Measurements from ENCODE around the gene OCA2. TPM values are rescaled to one million over a fixed set of nuclear protein-coding genes. Genes with fewer than 3 reads are reported as not detected.

Gene OCA2
- polyA plus RNA-seq, 1 donor (not counting 4 experiments of a cell fraction or from before 2014, with no cell fraction given) = 0.05 TPM

DNA sequence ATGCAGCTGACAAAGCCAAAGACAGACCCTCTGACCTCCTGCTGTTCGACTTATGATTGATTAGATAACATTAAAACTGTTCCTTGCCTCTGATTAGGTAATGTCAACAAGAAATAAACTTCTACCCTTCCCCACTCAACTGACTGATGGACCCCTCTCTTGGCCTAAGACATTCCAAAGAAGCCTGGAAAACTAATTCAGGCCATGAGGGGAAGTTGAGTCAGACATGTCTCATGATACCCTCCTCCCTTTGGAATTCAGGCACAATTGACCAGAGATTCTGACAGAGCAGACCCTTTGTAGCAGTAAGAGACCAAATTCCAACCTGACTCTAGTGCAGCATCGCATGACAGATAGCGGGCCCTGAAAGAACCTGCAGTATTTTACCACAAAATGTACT is 354.5 kb downstream of the OCA2 start:
- H3K9me1 ChIP-seq (ENCODE audit: control insufficient read depth, extremely low read depth, insufficient read depth, low read length) = no peaks in the 10 kb centered on the region
- no peaks in the 10 kb centered on the region for H3K27me3 ChIP-seq (ENCODE audit: control insufficient read depth, extremely low read depth, insufficient read depth, low read length)
- no peak overlapping the region for H3K4me3 ChIP-seq (ENCODE audit: control insufficient read depth in 2 of 3, extremely low read depth in 1 of 3, insufficient read depth in 2 of 3, low read depth in 1 of 3, low read length in 3 of 3)
- TF ChIP-seq EZH2 (IDR thresholded peaks at IDR 0.05; ENCODE audit: low read length) = no peak
- TF ChIP-seq, protein P1, sequence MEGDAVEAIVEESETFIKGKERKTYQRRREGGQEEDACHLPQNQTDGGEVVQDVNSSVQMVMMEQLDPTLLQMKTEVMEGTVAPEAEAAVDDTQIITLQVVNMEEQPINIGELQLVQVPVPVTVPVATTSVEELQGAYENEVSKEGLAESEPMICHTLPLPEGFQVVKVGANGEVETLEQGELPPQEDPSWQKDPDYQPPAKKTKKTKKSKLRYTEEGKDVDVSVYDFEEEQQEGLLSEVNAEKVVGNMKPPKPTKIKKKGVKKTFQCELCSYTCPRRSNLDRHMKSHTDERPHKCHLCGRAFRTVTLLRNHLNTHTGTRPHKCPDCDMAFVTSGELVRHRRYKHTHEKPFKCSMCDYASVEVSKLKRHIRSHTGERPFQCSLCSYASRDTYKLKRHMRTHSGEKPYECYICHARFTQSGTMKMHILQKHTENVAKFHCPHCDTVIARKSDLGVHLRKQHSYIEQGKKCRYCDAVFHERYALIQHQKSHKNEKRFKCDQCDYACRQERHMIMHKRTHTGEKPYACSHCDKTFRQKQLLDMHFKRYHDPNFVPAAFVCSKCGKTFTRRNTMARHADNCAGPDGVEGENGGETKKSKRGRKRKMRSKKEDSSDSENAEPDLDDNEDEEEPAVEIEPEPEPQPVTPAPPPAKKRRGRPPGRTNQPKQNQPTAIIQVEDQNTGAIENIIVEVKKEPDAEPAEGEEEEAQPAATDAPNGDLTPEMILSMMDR (optimal IDR thresholded peaks at IDR 0.05 in 1 of 3, IDR thresholded peaks at IDR 0.05 in 1 of 3, conservative IDR thresholded peaks at IDR 0.05 in 1 of 3; ENCODE audit: extremely low read depth in 1 of 3, insufficient read depth in 2 of 3, low read length in 3 of 3) = no peak
- H2AFZ ChIP-seq (ENCODE audit: control insufficient read depth, low read length) = no peak overlapping the region
- H3K27ac ChIP-seq (ENCODE audit: control insufficient read depth, insufficient read depth, low read length) = no peak overlapping the region
- H3K4me2 ChIP-seq (ENCODE audit: control insufficient read depth, extremely low read depth, insufficient read depth, low read depth, low read length) = no peak overlapping the region
- no peaks in the 10 kb centered on the region for H4K20me1 ChIP-seq (ENCODE audit: control insufficient read depth, extremely low read depth, insufficient read depth, low read length)
- H3K4me1 ChIP-seq (ENCODE audit: control insufficient read depth, extremely low read depth, insufficient read depth, low read length) = no peaks in the 10 kb centered on the region
- FAIRE-seq (no peak), DNase-seq (ENCODE audit: low read depth, low spot score) (no peak)
- dilution Hi-C loops (cut with MboI; ENCODE audit: extremely low pct_ligation_motif_present, low sequenced_read_pairs) = no loop called here
- no peaks in the 10 kb centered on the region for H3K79me2 ChIP-seq (ENCODE audit: control insufficient read depth, insufficient read depth, low read length)
- no peak overlapping the region for H3K9ac ChIP-seq (ENCODE audit: control insufficient read depth, extremely low read depth, insufficient read depth, low read length)
- H3K36me3 ChIP-seq (ENCODE audit: control insufficient read depth in 2 of 2, extremely low read depth in 1 of 2, insufficient read depth in 2 of 2, low read length in 2 of 2) = no peaks in the 10 kb centered on the region
- no peaks in the 10 kb centered on the region for H3K9me3 ChIP-seq (ENCODE audit: control insufficient read depth, low read depth, low read length)

DNA sequence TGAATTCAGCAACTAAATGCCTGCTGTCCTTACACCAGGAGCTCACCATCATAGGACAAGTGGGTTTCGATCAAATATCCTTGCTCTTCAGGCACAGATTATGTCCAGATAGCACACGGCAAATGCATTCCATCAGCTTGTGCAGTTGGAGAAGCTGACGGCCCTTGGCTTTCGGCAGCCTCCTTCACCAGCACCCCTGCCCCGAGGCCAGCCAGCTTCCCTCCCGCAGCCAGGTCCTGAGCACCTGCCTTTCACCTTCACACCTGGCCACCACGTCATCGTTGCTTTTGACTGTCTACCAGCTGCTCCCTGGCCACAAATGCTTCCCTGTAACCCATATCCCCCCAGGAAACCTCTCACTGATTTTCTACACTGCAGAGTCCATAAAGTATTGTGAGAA is 355.5 kb downstream of the OCA2 start:
- Histone ChIP-seq H3K36me3 (ENCODE audit: control insufficient read depth in 2 of 2, extremely low read depth in 1 of 2, insufficient read depth in 2 of 2, low read length in 2 of 2) (no peaks in the 10 kb centered on the region), H3K9me3 (ENCODE audit: control insufficient read depth, low read depth, low read length) (no peaks in the 10 kb centered on the region), H3K4me1 (ENCODE audit: control insufficient read depth, extremely low read depth, insufficient read depth, low read length) (no peaks in the 10 kb centered on the region), H3K79me2 (ENCODE audit: control insufficient read depth, insufficient read depth, low read length) (no peaks in the 10 kb centered on the region), H4K20me1 (ENCODE audit: control insufficient read depth, extremely low read depth, insufficient read depth, low read length) (no peaks in the 10 kb centered on the region), H3K4me2 (ENCODE audit: control insufficient read depth, extremely low read depth, insufficient read depth, low read depth, low read length) (no peak overlapping the region), H3K4me3 (ENCODE audit: control insufficient read depth in 2 of 3, extremely low read depth in 1 of 3, insufficient read depth in 2 of 3, low read depth in 1 of 3, low read length in 3 of 3) (no peak overlapping the region), H3K27me3 (ENCODE audit: control insufficient read depth, extremely low read depth, insufficient read depth, low read length) (no peaks in the 10 kb centered on the region), H2AFZ (ENCODE audit: control insufficient read depth, low read length) (no peak overlapping the region), H3K9ac (ENCODE audit: control insufficient read depth, extremely low read depth, insufficient read depth, low read length) (no peak overlapping the region), H3K27ac (ENCODE audit: control insufficient read depth, insufficient read depth, low read length) (no peak overlapping the region), H3K9me1 (ENCODE audit: control insufficient read depth, extremely low read depth, insufficient read depth, low read length) (no peaks in the 10 kb centered on the region)
- FAIRE-seq (no peak), DNase-seq (ENCODE audit: low read depth, low spot score) (no peak)
- dilution Hi-C loops (cut with MboI; ENCODE audit: extremely low pct_ligation_motif_present, low sequenced_read_pairs) = no loop called here
- no peak for TF ChIP-seq EZH2 (IDR thresholded peaks at IDR 0.05; ENCODE audit: low read length)
- TF ChIP-seq, protein P1 (optimal IDR thresholded peaks at IDR 0.05 in 1 of 3, IDR thresholded peaks at IDR 0.05 in 1 of 3, conservative IDR thresholded peaks at IDR 0.05 in 1 of 3; ENCODE audit: extremely low read depth in 1 of 3, insufficient read depth in 2 of 3, low read length in 3 of 3) = no peak
